Nephron progenitor cell (in vitro differentiated cells): ENCODE data around the gene ARHGAP42.

Experiments
- DNase-seq: peaks from one replicate; pipeline ENCODE4 v3.0.0; 2021
- H3K27ac Mint-ChIP-seq: 2 replicates; pipeline ENCODE4 v1.8.0; 2021; ENCODE audit warnings: mild to moderate bottlenecking, moderate library complexity, mixed read lengths
- H3K27me3 Mint-ChIP-seq: 2 replicates; pipeline ENCODE4 v1.8.0; 2021; ENCODE audit warnings: mild to moderate bottlenecking, low read depth, mixed read lengths; ENCODE audit not compliant: poor library complexity
- H3K36me3 Mint-ChIP-seq: 2 replicates; pipeline ENCODE4 v1.8.0; 2021; ENCODE audit warnings: low read depth, mixed read lengths
- H3K4me1 Mint-ChIP-seq: 2 replicates; pipeline ENCODE4 v1.8.0; 2021; ENCODE audit warnings: mixed read lengths
- H3K4me3 Mint-ChIP-seq: 2 replicates; pipeline ENCODE4 v1.8.0; 2021; ENCODE audit warnings: mild to moderate bottlenecking, moderate library complexity, mixed read lengths
- H3K9me3 Mint-ChIP-seq: 2 replicates; pipeline ENCODE4 v1.8.0; 2021; ENCODE audit warnings: mild to moderate bottlenecking, moderate library complexity, mixed read lengths
- CTCF ChIP-seq: fragments of 200-600 bp; sonication (generic); IDR thresholded peaks from 2 replicates; pipeline ENCODE4 v1.5.0; 2021; ENCODE audit warnings: antibody characterized with exemption

The ARHGAP42 gene

GRCh38 chr11:100930185-100930778 lies 243.2 kb downstream of the ARHGAP42 start:
- Mint-ChIP-seq H3K27ac (no peak overlapping the region), H3K4me3 (no peak overlapping the region), H3K27me3 (no peaks in the 10 kb centered on the region), H3K36me3 (peaks cover 5% of the 10 kb centered on the region), H3K4me1 (peaks cover 5% of the 10 kb centered on the region), H3K9me3 (no peaks in the 10 kb centered on the region)
- TF ChIP-seq CTCF = peak; percentile 68
- DNase-seq = peak; percentile 6

- Mint-ChIP-seq H3K36me3 (peaks cover 5% of the 10 kb centered on the region), H3K4me3 (no peak overlapping the region), H3K27ac (no peak overlapping the region), H3K9me3 (no peaks in the 10 kb centered on the region), H3K27me3 (no peaks in the 10 kb centered on the region), H3K4me1 (peaks cover 5% of the 10 kb centered on the region)
- TF ChIP-seq CTCF = peak; percentile 32
- no peak for DNase-seq
Measured at GRCh38 chr11:100932474-100933100, 245.5 kb downstream of the ARHGAP42 start.

- DNase-seq = no peak
- Mint-ChIP-seq H3K9me3 (no peaks in the 10 kb centered on the region), H3K4me1 (peaks cover 7% of the 10 kb centered on the region), H3K36me3 (peaks cover 5% of the 10 kb centered on the region), H3K27me3 (no peaks in the 10 kb centered on the region), H3K4me3 (no peak overlapping the region), H3K27ac (no peak overlapping the region)
- no peak for TF ChIP-seq CTCF
Measured at GRCh38 chr11:100936781-100937180, 249.7 kb downstream of the ARHGAP42 start.

GRCh38 chr11:100939571-100939970 lies 252.5 kb downstream of the ARHGAP42 start:
- no peak for TF ChIP-seq CTCF
- Mint-ChIP-seq H3K27ac (no peak overlapping the region), H3K4me3 (no peak overlapping the region), H3K9me3 (no peaks in the 10 kb centered on the region), H3K4me1 (peaks cover 7% of the 10 kb centered on the region), H3K36me3 (peaks cover 13% of the 10 kb centered on the region), H3K27me3 (no peaks in the 10 kb centered on the region)
- DNase-seq = no peak

GRCh38 chr11:100940111-100940510 lies 253.0 kb downstream of the ARHGAP42 start:
- H3K4me1 Mint-ChIP-seq = peaks cover 7% of the 10 kb centered on the region
- peaks cover 16% of the 10 kb centered on the region for H3K36me3 Mint-ChIP-seq
- no peak overlapping the region for H3K27ac Mint-ChIP-seq
- no peak overlapping the region for H3K4me3 Mint-ChIP-seq
- no peaks in the 10 kb centered on the region for H3K9me3 Mint-ChIP-seq
- H3K27me3 Mint-ChIP-seq = no peaks in the 10 kb centered on the region
- DNase-seq = no peak
- TF ChIP-seq CTCF = no peak

GRCh38 chr11:100941033-100941432 lies 253.9 kb downstream of the ARHGAP42 start:
- no peaks in the 10 kb centered on the region for H3K27me3 Mint-ChIP-seq
- no peaks in the 10 kb centered on the region for H3K9me3 Mint-ChIP-seq
- H3K4me3 Mint-ChIP-seq = no peak overlapping the region
- no peak for TF ChIP-seq CTCF
- H3K27ac Mint-ChIP-seq = no peak overlapping the region
- H3K36me3 Mint-ChIP-seq = peaks cover 16% of the 10 kb centered on the region
- peaks cover 7% of the 10 kb centered on the region for H3K4me1 Mint-ChIP-seq
- DNase-seq = no peak
